HCT116 (cell line): ENCODE measurements around the gene CPED1. TPM values are rescaled to one million over a fixed set of nuclear protein-coding genes. Genes with fewer than 3 reads are reported as not detected.

Experiments used
- ATAC-seq: fragments of 200-7000 bp; cut with Tn5 transposase; 2 replicates; pipeline ENCODE4 v1.9.1; 2020; ENCODE audit warnings: mild to moderate bottlenecking, moderate library complexity
- BruUV-seq: library from RNA; stranded (reverse); fragments of 400-500 nt; replicated peaks from 2 replicates; lab custom pipeline; 2021; lab: Mats Ljungman, UMichigan
- CTCF ChIA-PET: fragments of 300-600 bp; sonication (Branson Sonifier 250); formaldehyde crosslinking; loops from one replicate; lab custom pipeline; 2021; ENCODE audit warnings: antibody characterized with exemption; lab: Charles Lee
- POLR2A ChIA-PET: fragments of 300-600, 350-600 bp; sonication (Branson Sonifier 250); formaldehyde crosslinking; loops from one replicate; lab custom pipeline; 2021; ENCODE audit warnings: antibody characterized with exemption; lab: Charles Lee
- RAD21 ChIA-PET, 2 experiments: fragments of 300-600 bp; sonication (Branson Sonifier 250); formaldehyde crosslinking; loops; one replicate each; lab custom pipeline; 2023; ENCODE audit warnings: low total read pairs in 2 of 2; ENCODE audit not compliant: uncharacterized antibody in 2 of 2, unreplicated experiment in 2 of 2, low non-redundant PET in 1 of 2; lab: Charles Lee
- DNase-seq: peaks from one replicate; pipeline ENCODE4 v3.0.0-alpha.2; 2010; ENCODE audit warnings: low read depth, low spot score
- H2AFZ ChIP-seq: fragments of 200-600 bp; shearing (Covaris generic), sonication (generic); 2 replicates; pipeline ENCODE4 v1.6.1; 2017; ENCODE audit warnings: low read depth, mixed run types, mixed read lengths, antibody characterized with exemption, low read length; ENCODE audit not compliant: poor library complexity, severe bottlenecking
- H3K27ac ChIP-seq: 2 replicates; pipeline ENCODE4 v1.5.1; 2012; ENCODE audit warnings: low read depth, low read length
- H3K27me3 ChIP-seq: fragments of 200-600 bp; sonication (generic); 2 replicates; pipeline ENCODE4 v1.6.1; 2016; ENCODE audit warnings: mixed run types, low read length, mixed read lengths; ENCODE audit not compliant: insufficient read depth
- H3K36me3 ChIP-seq, 2 experiments: fragments of 200-500 bp in 1 of 2; fragments of 200-600 bp in 1 of 2; sonication (Bioruptor generic) in 1 of 2; sonication (generic) in 1 of 2; 2 replicates each; pipeline versions ENCODE4 v1.5.1 to v1.6.1; 2014 to 2016; ENCODE audit warnings: low read length in 2 of 2, inconsistent platforms in 1 of 2, mixed read lengths in 1 of 2, mixed run types in 1 of 2; ENCODE audit not compliant: insufficient read depth in 2 of 2, control insufficient read depth in 1 of 2
- H3K4me1 ChIP-seq, 2 experiments: fragments of 200-600 bp in 1 of 2; sonication (generic) in 1 of 2; 2 replicates each; pipeline versions ENCODE4 v1.5.1 to v1.6.1; 2012 to 2017; ENCODE audit warnings: low read length in 2 of 2, inconsistent platforms in 1 of 2, mild to moderate bottlenecking in 1 of 2, mixed read lengths in 1 of 2, mixed run types in 1 of 2, moderate library complexity in 1 of 2; ENCODE audit not compliant: insufficient read depth in 2 of 2, control insufficient read depth in 1 of 2
- H3K4me2 ChIP-seq: fragments of 200-600 bp; sonication (generic); 2 replicates; pipeline ENCODE4 v1.6.1; 2017; ENCODE audit warnings: mixed run types, low read length, mixed read lengths
- H3K4me3 ChIP-seq, 2 experiments: fragments of 200-600 bp in 1 of 2; sonication (generic) in 1 of 2; replicated peaks in 1 of 2; 2 replicates each; pipeline ENCODE4 v1.5.1; 2011 to 2016; ENCODE audit warnings: low read length in 2 of 2, control low read depth in 1 of 2, low read depth in 1 of 2, mild to moderate bottlenecking in 1 of 2, mixed read lengths in 1 of 2, mixed run types in 1 of 2
- H3K79me2 ChIP-seq: fragments of 200-600 bp; sonication (generic); 2 replicates; pipeline ENCODE4 v1.6.1; 2017; ENCODE audit warnings: mild to moderate bottlenecking, mixed run types, low read length, moderate library complexity, mixed read lengths; ENCODE audit not compliant: insufficient read depth
- H3K9ac ChIP-seq: fragments of 200-600 bp; sonication (generic); 2 replicates; pipeline ENCODE4 v1.6.1; 2016; ENCODE audit warnings: low read length, mixed read lengths
- H3K9me2 ChIP-seq: fragments of 200-600 bp; sonication (generic), shearing (Covaris generic); 2 replicates; pipeline ENCODE4 v1.6.1; 2017; ENCODE audit warnings: mixed run types, mild to moderate bottlenecking, moderate library complexity; ENCODE audit not compliant: insufficient read depth
- H3K9me3 ChIP-seq, 2 experiments: fragments of 200-500 bp in 1 of 2; fragments of 200-600 bp in 1 of 2; sonication (Bioruptor generic) in 1 of 2; sonication (generic) in 1 of 2; 2 replicates each; pipeline ENCODE4 v1.6.1; 2014 to 2017; ENCODE audit warnings: low read length in 2 of 2, mixed read lengths in 2 of 2, inconsistent platforms in 1 of 2, low read depth in 1 of 2, mild to moderate bottlenecking in 1 of 2, mixed run types in 1 of 2, moderate library complexity in 1 of 2; ENCODE audit not compliant: control insufficient read depth in 1 of 2, insufficient read depth in 1 of 2
- H4K20me1 ChIP-seq: fragments of 200-600 bp; sonication (generic), shearing (Covaris generic); 2 replicates; pipeline ENCODE4 v1.6.1; 2017; ENCODE audit warnings: mixed run types, mild to moderate bottlenecking, moderate library complexity; ENCODE audit not compliant: insufficient read depth
- CBX3 ChIP-seq: IDR thresholded peaks from 2 replicates; pipeline ENCODE4 v1.6.1; 2012; ENCODE audit warnings: low read depth
- EZH2 ChIP-seq: fragments of 200-600 bp; sonication (generic); IDR thresholded peaks from 2 replicates; pipeline ENCODE4 v1.6.1; 2017; ENCODE audit warnings: antibody characterized with exemption, mixed run types
- FOSL1 ChIP-seq: IDR thresholded peaks from 2 replicates; pipeline ENCODE4 v1.6.1; 2012; ENCODE audit warnings: low read depth
- JUND ChIP-seq: IDR thresholded peaks from 2 replicates; pipeline ENCODE4 v1.6.1; 2012
- SIN3A ChIP-seq: IDR thresholded peaks from 2 replicates; pipeline ENCODE4 v1.6.1; 2012; ENCODE audit warnings: low read depth
- SRF ChIP-seq: IDR thresholded peaks from 2 replicates; pipeline ENCODE4 v1.6.1; 2012; ENCODE audit warnings: low read depth
- intact Hi-C: fragments of 100-400 bp; cut with micrococcal nuclease; formaldehyde crosslinking; loops from 2 replicates; pipeline ENCODE4 v1.10.0; 2022
- total RNA-seq: library from RNA; stranded (reverse); gene quantifications from one replicate; pipeline ENCODE4 v1.2.1, GENCODE V29; 2021; ENCODE audit not compliant: unreplicated experiment
- TF ChIP-seq, protein P1 (sequence below): IDR thresholded peaks from 2 replicates; pipeline ENCODE4 v1.6.1; 2012; ENCODE audit warnings: low read depth
- TF ChIP-seq, protein P2 (sequence below): IDR thresholded peaks from 2 replicates; pipeline ENCODE4 v1.6.1; 2011; ENCODE audit warnings: mild to moderate bottlenecking, low read length, moderate library complexity; ENCODE audit not compliant: insufficient replicate concordance; ENCODE audit errors: extremely low read depth
- TF ChIP-seq, protein P3 (sequence below): IDR thresholded peaks from 2 replicates; pipeline ENCODE4 v1.6.1; 2012

CPED1 gene
- total RNA-seq, 1 experiment from 2014 or later, result 1.2 TPM

DNA sequence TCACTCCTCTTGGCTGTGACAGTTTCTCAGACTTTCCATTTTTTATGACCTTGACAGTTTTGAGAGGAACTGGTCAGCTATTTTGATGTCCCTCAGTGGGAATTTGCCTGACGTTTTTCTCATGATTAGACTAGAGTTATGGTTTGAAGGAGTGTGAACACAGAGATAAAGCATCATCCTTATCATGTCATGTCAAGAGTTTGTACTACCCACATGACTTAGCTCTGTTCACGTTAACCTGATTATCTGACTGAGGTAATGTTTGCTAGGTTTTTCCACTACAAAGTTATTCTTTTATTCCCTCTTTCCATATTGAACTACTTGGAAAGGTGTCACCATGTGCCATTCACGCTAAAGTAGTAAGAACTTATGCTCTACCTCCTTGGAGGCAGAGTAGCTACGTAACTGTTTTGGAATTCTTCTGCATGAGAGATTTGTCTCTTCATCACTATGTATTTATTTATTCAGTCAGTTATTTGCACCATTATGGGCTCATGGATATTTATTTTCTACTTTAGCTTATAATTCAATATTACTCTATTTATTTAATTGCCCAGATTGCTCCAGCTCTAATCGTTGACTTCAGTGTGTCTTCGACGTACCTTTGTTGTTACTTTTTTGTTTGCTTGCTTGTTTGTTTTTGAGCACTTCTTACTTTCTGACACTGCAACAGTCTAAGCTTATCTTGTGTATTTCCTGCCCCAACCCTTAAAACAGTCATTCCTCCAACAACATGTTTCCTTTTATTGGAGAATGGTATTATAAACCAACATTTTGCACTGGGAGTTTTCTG, 50.4 kb downstream of the CPED1 start:
- no peaks in the 10 kb centered on the region for H3K27me3 ChIP-seq
- H3K9ac ChIP-seq, result no peak overlapping the region
- RAD21 ChIA-PET, result interaction anchor here in 1 of 2 experiments (0.6 kb wide), 1 partner anchor 955 kb away, joined by 4 read pairs; no protein-coding TSS in a partner anchor
- BruUV-seq, result no TSS peak
- CTCF ChIA-PET, result no interaction called here
- H3K27ac ChIP-seq, result no peak overlapping the region
- H3K4me1 ChIP-seq, result no peaks in the 10 kb centered on the region
- TF ChIP-seq JUND, result no peak
- TF ChIP-seq SRF, result no peak
- TF ChIP-seq EZH2, result no peak
- TF ChIP-seq CBX3, result no peak
- no peak for TF ChIP-seq SIN3A
- TF ChIP-seq FOSL1, result no peak
- TF ChIP-seq, protein P1, sequence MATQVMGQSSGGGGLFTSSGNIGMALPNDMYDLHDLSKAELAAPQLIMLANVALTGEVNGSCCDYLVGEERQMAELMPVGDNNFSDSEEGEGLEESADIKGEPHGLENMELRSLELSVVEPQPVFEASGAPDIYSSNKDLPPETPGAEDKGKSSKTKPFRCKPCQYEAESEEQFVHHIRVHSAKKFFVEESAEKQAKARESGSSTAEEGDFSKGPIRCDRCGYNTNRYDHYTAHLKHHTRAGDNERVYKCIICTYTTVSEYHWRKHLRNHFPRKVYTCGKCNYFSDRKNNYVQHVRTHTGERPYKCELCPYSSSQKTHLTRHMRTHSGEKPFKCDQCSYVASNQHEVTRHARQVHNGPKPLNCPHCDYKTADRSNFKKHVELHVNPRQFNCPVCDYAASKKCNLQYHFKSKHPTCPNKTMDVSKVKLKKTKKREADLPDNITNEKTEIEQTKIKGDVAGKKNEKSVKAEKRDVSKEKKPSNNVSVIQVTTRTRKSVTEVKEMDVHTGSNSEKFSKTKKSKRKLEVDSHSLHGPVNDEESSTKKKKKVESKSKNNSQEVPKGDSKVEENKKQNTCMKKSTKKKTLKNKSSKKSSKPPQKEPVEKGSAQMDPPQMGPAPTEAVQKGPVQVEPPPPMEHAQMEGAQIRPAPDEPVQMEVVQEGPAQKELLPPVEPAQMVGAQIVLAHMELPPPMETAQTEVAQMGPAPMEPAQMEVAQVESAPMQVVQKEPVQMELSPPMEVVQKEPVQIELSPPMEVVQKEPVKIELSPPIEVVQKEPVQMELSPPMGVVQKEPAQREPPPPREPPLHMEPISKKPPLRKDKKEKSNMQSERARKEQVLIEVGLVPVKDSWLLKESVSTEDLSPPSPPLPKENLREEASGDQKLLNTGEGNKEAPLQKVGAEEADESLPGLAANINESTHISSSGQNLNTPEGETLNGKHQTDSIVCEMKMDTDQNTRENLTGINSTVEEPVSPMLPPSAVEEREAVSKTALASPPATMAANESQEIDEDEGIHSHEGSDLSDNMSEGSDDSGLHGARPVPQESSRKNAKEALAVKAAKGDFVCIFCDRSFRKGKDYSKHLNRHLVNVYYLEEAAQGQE, result no peak
- TF ChIP-seq, protein P2, sequence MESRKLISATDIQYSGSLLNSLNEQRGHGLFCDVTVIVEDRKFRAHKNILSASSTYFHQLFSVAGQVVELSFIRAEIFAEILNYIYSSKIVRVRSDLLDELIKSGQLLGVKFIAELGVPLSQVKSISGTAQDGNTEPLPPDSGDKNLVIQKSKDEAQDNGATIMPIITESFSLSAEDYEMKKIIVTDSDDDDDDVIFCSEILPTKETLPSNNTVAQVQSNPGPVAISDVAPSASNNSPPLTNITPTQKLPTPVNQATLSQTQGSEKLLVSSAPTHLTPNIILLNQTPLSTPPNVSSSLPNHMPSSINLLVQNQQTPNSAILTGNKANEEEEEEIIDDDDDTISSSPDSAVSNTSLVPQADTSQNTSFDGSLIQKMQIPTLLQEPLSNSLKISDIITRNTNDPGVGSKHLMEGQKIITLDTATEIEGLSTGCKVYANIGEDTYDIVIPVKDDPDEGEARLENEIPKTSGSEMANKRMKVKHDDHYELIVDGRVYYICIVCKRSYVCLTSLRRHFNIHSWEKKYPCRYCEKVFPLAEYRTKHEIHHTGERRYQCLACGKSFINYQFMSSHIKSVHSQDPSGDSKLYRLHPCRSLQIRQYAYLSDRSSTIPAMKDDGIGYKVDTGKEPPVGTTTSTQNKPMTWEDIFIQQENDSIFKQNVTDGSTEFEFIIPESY, result no peak
- TF ChIP-seq, protein P3, sequence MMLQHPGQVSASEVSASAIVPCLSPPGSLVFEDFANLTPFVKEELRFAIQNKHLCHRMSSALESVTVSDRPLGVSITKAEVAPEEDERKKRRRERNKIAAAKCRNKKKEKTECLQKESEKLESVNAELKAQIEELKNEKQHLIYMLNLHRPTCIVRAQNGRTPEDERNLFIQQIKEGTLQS, result no peak
- TF ChIP-seq, all 23 proteins: peak for 0
- ATAC-seq (no peak), DNase-seq (no peak)
- Histone ChIP-seq H2AFZ (no peak overlapping the region), H3K4me2 (no peak overlapping the region), H3K4me3 (no peak overlapping the region), H3K9me3 (no peaks in the 10 kb centered on the region), H4K20me1 (no peaks in the 10 kb centered on the region), H3K36me3 (no peaks in the 10 kb centered on the region), H3K9me2 (no peaks in the 10 kb centered on the region), H3K79me2 (no peaks in the 10 kb centered on the region)
- POLR2A ChIA-PET, result no interaction called here
- intact Hi-C loops, result no loop called here
